Measurements from ENCODE around the gene LIMS2.

Gene LIMS2

DNA sequence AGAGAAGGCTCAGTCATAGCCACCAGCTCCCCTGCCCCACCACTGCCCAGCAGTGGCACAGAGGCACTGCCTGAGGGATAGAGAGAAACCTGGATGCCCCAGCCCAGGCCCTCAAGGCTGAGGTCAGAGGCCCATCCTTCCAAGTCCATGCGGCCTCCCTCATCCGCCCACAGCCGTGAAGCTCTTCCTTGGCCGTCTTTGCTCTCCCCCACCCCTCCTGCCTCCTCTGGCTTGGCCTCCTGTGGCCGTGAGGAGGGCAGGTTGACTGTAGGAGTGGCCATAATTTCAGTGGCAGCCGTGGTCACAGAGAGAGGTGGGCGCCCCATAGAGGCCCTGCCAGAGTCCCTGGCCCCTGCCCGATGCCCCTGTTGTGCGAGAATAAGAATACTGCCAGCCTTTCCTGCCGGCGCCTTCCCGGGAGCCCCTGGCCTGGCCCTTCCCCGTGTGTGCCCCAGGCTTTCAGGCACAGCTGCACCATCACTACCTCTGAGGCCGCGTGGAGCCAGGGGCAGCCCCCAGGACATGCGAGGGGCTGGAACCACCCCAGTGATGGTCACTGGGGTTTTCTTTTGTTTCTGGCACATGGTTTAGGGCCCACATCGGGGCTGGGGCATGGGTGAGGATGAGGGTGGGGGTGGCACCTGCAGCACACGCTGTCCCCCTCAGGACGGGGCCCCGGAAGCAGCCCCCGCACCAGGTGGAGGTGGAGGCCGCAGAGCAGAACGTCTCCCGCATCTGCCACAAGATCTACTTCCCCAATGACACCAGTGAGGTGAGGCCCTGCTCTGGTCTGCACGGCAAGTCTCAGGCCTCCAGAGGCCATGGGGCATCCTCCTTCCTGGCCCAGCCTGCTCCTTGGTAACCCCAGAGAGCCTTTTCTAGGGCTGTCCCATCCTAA is 42.5 kb downstream of the LIMS2 start:
- no peak for DNase-seq

DNA sequence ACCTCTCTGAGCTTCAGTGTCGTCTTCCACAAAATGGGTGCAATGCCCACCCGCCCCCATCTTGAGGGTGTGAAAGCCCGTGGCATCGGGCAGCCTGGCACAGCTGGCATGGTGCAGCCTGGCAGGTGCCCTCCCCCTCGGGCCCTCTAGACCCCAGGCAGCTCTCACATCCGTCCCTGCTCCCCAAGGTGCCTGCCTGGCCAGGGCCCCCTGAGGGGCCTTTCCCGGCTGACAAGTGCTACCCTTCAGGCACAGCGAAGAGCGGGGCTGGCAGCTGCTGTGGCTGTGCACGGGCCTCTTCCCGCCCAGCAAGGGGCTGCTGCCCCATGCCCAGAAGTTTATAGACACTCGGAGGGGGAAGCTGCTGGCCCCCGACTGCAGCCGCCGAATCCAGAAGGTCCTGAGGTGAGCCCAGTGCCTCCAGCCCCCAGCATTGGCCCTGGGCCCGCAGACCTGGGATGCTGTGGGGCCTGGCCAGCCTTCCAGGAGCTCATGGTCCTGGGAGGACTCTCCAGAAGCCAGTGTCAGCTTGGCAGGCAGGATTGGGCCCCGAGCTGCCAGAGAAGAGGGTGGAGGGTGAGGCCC is 43.2 kb downstream of the LIMS2 start:
- no peak for DNase-seq

DNA sequence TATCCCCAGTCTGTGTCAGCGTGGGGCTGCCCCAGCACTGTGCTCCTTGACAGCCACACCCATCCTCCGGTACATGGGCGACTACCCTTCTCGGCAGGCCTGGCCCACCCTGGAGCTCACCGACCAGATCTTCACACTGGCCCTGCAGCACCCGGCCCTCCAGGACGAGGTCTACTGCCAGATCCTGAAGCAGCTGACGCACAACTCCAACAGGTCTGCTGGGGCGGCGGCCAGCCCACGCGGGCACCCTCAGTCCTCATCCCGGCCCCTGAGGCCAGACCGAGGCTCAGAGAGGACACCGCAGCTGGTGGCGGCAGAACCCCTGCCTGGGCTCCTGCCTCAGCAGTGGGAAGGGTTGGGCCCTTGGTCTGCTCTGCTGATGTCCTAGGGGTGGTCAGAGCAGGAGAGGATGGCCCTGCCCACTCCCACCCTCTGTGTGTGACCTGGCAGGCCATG is 43.8 kb downstream of the LIMS2 start:
- no peak for DNase-seq

DNA sequence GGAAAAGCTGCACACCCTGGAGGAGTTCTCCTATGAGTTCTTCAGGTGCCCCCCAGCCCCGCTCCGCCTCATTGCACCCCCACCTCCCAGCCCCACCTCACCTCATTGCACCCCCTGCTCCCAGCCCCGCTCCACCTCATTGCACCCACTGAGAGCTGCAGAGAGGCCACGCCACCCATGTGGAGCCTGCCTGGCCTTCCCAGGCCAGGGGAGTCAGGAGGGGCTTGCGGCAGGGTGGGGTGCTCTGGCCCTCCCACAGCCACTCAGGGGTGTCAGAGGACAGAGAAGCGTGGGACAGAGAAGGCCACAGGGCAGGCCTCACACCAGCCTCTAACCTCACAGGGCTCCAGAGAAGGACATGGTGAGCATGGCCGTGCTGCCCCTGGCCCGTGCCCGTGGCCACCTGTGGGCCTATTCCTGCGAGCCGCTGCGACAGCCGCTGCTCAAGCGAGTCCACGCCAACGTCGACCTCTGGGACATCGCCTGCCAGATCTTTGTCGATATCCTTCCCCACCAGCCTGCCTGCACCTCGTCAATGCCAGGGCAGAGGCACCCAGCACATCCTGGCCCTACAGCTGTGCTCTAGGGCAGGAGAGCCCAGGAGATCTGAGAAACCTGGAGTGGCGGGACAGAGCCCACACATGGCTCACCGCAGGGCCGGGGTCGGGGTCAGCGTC is 44.3 kb downstream of the LIMS2 start:
- no peak for DNase-seq

DNA sequence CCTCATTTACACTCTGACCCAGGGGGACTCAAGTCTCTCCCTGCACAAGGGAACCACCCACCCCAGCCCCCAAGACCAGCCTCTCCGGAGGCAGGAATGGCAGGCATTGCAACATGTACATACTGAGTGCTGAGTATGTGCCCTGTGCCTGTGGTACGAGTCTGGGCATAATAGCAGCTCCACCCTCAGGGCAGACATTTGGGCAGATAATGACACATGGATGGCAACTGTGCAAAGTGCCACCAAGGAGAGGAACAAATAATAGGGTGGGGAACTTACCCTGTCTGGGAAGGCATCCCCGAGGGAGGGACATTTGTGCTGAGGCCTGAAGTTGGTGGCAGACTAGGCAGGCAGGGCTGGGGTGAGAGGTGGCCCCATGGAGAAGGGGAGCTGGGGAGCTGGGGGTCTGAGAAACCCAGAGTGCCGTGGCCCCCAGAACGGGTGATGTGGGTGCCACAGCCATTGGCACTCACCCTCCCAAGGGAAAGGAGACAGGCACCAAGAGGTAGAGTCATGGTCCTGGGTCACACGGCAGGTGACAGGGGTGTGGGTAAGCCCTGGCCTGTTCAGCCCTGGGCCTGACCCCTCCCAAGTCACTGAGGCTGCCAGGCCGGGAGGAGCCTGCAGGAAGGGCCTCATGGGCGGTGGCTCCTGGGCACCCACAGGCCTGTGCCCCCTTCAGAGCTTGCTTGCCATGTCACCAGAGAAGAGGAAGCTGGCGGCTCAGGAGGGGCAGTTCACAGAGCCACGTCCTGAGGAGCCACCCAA is 45.0 kb downstream of the LIMS2 start:
- no peak for DNase-seq

DNA sequence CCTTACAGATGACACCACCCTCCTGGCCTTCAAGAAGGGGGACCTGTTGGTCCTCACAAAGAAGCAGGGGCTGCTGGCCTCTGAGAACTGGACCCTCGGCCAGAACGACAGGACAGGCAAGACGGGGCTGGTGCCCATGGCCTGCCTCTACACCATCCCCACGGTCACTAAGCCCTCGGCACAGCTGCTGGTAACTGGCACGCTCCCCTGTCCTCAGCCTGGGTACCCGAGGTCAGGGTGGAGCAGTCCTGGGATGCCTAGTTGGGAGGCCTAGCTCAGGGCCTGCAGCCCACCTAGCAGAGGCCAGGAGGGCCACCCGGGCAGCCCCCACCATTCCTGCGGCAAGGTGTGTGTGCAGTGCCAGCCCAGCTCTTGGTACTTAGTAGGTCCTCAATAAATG is 45.7 kb downstream of the LIMS2 start:
- no peak for DNase-seq

DNA sequence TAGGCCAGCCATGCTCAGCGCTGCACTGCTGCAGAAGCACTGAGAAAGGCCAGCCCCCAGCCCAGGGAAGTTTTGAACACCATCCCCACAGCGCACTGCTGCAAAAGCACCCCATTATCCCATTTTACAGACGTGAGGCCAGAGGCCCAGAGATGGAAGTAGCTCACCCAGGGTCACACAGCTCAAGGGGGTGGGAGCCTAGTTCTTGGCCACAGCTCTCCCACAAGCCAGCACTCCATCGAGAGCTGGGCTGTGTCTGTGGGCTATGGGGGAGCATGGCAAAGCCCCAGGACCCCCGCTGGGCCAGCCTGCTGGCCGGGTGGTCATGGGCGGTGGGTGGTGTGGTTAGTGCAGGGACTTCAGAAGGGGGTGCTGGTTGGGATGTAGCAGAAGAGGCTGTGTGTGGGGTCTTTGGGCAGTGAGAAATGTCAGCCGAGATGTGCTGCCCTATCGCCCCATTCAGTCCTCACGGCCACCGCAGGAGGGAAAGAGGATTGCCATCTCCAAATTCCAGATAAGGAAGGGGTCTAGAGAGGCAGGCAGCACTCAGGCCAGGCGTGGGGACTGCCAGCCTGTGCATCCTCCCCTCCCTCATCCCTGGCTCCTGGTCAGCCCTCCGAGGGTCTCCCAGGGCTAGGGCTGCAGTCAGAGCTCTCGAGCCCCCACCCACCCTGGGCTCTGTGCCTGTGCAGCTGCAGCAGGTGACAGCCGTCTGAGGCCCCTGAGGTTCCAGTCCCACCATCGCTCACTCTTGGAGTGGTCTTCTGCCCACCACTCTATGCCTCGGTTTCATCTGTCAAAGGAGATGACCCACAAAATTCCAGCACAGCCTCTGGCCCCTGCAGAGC is 46.3 kb downstream of the LIMS2 start:
- no peak for DNase-seq

DNA sequence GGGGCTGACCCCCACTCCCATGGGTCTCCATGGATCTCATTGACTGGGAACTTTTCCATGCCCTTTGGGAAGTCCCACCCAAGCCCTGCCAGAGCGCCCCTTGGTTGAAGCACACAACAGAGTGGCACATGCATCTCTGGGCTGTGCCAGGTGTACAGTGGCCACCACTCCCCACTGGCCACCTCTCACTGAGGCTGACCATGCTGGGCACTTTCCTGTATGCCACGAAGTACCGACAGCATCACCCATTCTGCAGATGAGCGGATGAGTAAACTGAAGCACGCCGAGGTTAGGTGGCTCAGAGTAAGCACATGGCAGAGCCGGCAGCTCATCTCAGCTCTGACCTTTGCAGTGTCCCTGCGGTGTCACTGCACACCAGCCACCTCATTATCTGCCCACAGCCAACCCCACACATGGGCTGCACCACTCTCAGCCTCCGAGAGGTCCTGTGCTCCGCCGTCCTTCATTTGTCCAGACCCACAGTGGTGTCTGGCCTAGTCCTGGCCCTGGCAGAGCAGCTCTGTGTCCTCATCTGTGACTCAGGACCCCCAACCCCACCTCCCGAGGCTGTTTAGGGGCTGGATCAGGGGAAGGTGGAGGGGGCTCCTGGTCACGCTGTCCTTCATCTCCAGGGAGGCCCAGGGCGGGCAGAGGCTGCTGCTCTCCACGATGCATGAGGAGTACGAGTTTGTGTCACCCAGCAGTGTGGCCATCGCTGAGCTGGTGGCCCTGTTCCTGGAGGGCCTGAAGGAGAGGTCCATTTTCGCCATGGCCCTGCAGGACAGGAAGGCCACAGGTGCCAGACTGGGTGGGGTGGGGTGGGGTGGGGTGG is 47.4 kb downstream of the LIMS2 start:
- DNase-seq = no peak

DNA sequence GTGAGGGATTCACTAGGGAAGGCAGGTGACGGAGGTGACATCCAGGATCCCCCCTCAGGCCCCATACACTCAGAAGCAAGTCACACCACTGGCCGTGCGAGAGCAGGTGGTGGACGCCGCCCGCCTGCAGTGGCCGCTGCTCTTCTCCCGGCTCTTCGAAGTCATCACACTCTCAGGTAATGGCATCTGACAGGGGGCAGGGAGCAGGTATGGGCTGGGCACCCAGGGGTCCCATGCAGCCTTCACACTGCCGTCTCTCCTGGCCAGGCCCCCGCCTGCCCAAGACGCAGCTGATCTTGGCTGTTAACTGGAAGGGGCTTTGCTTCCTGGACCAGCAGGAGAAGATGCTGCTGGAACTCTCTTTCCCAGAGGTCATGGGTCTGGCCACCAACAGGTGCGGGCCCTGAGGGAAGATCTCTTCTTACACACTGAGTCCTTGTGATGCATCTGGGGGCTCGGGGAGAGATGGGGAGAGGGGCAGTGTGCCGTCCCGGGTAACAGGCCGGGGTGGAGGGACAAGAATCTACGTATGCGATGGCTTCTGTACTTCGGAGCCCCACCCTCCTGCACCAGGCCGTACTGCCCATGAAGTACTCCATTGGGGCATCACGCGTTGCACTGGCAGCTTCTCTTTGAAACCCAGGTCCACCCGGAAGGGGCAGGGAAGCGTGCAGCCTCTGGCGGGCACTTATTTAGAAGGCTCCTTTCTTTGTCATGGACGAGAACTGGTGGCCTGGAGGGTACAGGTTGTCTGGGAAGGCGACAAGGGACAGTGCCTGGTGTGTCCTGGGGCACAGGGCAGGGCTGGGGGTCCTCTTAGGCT is 48.2 kb downstream of the LIMS2 start:
- no peak for DNase-seq

DNA sequence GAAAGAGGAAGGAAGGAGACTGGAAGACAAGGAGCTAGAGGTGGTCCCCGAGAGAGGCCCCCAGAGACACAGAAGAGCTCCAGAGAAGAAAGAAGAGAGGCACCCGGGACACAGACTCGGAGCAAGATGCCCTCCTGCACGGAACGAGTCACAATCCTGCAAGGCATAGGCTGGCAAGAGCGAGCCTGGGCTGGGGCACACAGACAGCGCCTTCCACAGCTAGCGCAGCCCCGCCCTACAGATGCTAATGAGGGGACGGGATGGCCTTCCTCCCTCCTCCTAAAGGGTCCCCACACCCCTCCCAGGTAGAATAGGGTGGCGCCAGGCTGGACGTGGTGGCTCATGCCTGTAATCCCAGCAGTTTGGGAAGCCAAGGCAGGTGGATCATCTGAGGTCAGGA is 49.2 kb downstream of the LIMS2 start:
- DNase-seq = no peak

DNA sequence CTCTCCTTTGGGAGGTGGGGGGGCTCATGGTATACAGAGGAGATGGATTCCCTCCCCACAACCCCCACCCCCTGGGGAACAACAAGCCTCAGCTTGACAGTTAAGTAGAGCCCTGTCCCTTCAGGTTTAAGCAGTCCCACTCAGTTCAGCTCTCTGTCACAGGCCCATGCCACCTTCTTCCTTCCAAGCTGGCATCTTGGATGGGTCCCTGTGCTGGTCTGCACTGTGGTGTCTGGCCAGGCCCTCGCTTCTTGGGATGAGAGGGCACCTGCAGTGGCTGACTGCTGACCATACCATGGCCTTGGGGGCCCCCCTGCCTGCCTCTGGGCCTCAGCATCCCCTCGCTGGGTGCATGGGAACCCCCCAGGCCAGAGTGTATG is 49.8 kb downstream of the LIMS2 start:
- DNase-seq = no peak

DNA sequence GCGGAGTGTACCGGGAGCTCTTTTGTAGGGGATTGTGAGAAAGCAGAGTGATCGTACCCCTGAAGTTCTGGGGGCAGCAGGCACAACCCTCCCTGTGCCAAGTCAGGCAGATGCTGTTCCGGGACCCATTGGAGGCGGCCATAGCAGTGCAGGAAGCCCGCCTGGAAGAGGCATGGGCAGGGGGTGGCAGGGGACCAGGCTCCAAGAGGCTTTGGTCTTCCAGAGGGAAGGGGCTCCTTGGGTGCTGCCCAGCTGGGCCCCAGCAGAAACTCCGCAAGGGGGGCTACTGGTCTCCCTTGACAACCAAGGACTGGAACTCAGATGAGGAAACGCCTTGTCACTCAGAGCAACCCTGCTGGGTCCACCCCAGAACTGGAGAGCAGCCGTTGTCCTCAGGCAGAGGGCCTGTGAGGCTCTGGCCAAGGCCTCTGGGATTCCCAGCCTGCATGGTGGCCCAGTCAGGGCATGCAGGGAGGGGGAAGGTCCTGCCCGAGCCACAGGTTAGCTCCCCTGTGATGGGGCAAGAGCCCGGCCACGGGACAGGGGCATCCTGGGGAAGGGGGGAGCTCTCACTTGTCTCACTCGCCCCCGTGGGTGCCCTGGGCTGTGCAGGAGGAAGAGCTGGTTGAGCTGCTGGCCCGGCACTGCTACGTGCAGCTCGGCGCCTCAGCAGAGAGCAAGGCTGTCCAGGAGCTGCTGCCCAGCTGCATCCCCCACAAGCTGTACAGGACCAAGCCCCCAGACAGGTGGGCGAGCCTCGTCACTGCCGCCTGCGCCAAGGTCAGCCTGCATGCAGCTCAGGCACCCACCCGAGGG is 50.4 kb downstream of the LIMS2 start:
- DNase-seq = no peak

DNA sequence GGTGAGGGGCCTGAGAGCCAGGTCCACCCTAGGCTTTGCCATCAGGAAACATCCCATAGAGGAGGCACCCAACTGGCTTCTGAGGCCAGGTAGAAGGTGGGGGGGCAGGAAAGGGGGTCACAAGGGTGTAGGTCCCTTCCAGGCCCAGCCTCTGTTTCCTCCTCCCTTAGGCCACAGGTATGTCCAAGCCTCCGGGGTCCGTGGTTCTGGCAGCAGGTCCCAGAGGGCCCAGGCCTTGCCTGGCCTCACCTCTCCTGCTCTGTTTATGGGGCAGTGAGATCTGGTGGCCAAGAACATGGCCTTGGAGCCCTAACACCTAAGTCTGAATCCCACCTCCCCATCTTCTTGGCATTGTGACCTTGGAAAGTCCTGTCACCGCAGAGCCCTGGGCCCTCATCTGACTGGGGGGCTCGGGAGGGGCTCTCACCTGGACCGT is 51.0 kb downstream of the LIMS2 start:
- DNase-seq = no peak

DNA sequence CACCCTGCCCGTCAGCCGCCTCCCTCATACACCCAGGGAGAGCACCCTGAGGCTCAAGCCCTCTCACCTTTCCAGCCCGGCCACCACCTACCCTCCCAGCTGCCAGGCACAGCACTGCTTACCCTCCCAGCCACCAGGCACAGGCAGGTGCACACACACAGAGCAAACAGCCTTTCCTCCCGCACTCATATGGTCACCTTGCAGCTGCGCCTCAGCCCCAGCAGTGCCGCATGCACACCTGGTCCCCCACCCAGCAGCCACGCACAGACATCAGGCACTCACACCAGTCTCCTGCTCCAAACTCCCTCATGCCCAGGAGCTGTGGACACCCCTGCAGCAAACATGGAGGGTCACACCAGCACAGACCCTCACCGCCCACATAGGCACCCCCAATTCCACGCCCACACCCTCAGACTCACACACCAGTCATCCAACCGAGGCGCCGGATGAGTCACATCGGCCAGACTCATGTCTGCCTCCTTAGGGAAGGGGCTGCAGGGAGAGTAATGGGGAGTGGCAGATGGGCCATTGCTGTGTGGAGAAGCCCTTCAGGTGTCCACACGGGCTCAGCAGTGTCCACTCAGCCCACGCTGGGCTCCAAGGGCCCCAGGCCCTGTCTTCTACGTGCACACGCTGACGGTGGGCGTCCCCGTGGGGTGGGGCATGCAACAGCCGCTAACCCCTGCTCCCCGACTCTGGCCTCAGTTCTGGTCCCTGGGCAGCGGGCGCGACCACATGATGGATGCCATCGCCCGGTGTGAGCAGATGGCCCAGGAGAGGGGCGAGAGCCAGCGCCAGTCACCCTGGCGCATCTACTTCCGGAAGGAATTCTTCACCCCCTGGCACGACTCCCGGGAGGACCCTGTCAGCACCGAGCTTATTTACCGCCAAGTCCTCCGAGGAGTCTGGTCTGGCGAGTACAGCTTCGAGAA is 51.7 kb downstream of the LIMS2 start:
- DNase-seq = no peak

DNA sequence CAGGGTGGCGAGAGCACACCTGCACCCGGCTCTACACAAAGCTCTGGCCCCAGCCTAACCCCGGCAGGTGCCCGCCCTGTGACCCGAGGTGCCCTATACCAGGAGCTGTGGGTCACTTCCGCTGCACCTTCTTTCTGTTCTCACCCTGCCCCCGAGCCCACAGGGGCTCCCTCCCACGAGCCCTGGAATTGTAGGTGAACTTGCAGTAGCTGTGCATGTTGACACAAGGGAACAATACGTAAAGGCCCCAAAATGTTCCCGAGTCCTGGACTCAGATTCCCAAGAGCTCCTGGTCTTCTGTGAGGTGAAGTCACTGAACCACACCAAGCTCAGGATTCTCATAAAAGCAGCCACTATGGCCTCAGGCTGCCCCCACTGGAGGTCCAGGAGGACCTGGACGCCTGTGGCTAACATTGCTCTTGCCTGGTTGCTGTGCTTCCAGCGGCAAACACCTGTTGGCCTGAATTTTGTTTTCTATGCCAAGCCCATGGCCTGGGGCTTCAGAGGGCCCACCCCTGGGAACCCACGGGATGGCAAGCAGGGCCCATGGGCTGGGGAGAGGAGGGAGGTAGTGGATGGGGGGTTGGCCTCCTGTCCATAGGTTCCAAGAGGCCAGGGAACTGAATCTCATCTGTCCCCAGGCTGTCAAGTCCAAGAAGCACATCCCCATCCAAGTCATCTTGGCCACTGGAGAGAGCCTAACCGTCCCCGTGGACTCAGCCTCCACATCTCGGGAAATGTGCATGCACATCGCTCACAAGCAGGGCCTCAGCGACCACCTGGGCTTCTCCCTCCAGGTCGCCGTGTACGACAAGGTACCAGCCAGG is 52.6 kb downstream of the LIMS2 start:
- no peak for DNase-seq

DNA sequence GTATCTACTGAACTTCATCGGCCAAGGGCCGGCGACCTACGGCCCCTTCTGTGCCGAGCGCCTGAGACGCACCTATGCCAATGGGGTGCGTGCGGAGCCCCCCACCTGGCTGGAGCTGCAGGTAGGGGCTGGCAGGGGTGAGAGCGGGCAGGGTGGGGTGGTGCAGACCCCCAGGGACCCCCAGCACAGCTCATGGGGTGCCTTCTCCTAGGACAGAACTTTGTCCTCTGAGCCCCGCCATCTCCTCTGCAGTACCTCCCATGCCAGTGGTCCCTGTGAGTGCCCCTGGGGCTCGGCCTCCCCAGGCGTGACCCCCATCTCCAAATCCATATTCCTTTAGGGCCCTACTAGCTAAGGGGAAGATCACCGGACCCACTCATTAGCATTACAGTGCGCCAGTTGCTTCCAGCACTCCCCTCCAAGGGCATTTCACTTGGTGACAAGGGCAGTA is 53.3 kb downstream of the LIMS2 start:
- DNase-seq = no peak

DNA sequence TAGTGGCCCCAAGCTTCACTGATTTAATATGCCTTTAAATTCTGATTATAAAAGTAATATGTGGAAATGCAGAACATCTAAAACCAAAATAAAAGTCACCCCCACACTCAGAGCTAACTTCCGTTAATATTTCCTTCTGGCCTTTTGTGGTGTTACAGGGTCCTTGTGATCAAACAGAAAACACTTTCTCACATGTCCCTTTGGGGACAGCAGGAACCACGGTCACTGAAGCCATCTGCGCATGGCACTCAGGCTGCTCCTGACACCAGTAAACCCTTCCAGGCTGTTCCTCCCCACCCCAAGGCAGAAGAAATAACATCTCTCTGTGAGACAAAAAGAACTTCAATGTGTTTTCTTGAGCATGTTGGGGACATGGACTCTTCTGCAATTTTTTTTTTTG is 54.5 kb downstream of the LIMS2 start:
- no peak for DNase-seq
